Measurements from ENCODE around the gene CAMK2B.

GRCh38 chr7:44240376-44240775, 85.0 kb downstream of the CAMK2B start:
- TF ChIP-seq CTCF (IDR thresholded peaks at IDR 0.05; ENCODE audit: insufficient read depth, low read length, poor library complexity, severe bottlenecking) (no peak), EZH2phosphoT487 (conservative IDR thresholded peaks at IDR 0.05; ENCODE audit: low read length) (no peak)
